T-helper 1 cell treated with Interleukin-12 subunit alpha and Interleukin-12 subunit beta and Interleukin-4 antibody, amounts not matched to agents 30 ng/mL and 1 ng/mL, for 36 hours (primary cell): ENCODE results near the gene KRTCAP3. TPM values are rescaled to one million over a fixed set of nuclear protein-coding genes. Genes with fewer than 3 reads are reported as not detected.

ENCODE experiments used
- intact Hi-C: fragments of 100-400 bp; cut with micrococcal nuclease; formaldehyde crosslinking; loops from one replicate; pipeline ENCODE4 v1.15.1; 2024
- total RNA-seq: library from RNA; stranded (reverse); gene quantifications from 2 replicates; pipeline ENCODE4 v1.2.3, GENCODE V29; 2022

KRTCAP3 gene
- total RNA-seq, 1 donor from 2014 or later, result 5.5 TPM

GRCh38 chr2:27435628-27436027 is 6.6 kb upstream of the KRTCAP3 start:
- intact Hi-C loops, result no loop called here

GRCh38 chr2:27441226-27441926 is 805 bp upstream of the KRTCAP3 start:
- intact Hi-C loops, result no loop called here

DNA sequence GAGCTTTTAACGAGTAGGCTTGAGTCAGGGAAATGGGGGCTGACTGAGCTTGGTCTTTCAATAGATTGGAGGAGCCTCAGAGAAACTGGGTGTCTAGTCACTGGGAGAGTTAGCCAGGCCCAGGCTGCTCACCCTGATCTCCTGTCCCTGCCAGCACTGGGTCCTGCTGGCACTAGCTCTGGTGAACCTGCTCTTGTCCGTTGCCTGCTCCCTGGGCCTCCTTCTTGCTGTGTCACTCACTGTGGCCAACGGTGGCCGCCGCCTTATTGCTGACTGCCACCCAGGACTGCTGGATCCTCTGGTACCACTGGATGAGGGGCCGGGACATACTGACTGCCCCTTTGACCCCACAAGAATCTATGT is 720 bp downstream of the KRTCAP3 start:
- intact Hi-C loops, result no loop called here

- intact Hi-C loops, result no loop called here
These were observed 3.0 kb downstream of the KRTCAP3 start for GRCh38 chr2:27445155-27445554.

GRCh38 chr2:27445615-27446014 is 3.4 kb downstream of the KRTCAP3 start:
- intact Hi-C loops, result no loop called here

GRCh38 chr2:27446057-27446456 is 3.9 kb downstream of the KRTCAP3 start:
- intact Hi-C loops, result no loop called here

- intact Hi-C loops, result no loop called here
These were observed 6.2 kb downstream of the KRTCAP3 start for GRCh38 chr2:27448381-27448780.

DNA sequence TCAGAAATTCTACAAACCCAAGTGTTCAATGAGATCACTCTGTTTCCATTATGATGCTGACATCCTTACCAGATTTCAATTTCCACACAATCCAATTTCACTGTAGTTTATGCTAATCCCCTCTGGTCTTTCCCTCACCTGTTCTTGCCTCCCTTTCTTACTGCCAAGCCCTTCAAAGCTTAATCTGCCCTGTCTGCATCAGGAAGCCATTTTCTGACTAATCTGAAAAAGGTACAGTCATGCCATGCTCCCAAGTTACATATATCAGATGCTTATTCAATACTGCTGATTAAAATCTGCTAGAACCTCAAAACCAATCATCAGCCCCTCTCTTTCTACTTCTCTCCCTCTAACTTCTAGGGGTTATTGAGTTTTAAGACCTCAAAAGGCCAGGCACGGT is 8.9 kb downstream of the KRTCAP3 start:
- intact Hi-C loops, result no loop called here

GRCh38 chr2:27453968-27454367 is 11.8 kb downstream of the KRTCAP3 start:
- intact Hi-C loops, result no loop called here

DNA sequence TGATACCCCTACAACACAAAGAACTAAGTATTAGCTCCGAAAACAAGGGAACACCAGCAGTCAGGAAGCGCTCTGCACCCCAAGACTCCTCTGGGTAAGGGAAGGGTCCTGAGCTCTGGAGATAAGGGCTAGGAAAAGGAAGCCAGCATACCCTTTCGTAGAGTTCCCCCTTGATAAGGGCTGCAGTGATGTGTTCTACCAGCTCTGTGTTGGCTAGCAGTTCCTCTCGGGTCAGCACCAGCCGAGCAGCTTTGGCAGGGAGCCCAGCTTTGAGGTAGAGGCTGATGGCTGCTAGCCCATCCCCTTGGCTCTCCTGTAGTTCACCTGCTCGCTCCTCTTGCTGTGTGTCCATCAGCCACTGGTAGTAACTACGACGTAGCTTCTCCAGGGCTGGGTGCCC is 18.9 kb downstream of the KRTCAP3 start:
- intact Hi-C loops, result no loop called here

DNA sequence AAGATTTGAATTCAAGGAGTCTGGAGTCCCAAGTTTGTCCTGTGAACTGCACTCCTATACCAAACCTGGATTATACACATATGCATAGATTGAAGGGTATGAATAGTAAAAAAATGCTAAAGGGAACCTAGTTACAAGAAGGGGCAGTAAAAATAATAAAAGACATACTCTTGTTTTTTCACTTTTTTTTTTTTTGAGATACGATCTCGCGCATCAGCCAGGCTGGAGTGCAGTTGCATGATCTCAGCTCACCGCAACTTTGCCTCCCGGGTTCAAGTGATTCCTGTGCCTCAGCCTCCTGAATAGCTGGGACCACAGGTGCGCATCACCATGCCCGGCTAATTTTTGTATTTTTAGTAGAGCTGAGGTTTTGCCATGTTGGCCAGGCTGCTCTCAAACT is 22.3 kb downstream of the KRTCAP3 start:
- intact Hi-C loops, result no loop called here

DNA sequence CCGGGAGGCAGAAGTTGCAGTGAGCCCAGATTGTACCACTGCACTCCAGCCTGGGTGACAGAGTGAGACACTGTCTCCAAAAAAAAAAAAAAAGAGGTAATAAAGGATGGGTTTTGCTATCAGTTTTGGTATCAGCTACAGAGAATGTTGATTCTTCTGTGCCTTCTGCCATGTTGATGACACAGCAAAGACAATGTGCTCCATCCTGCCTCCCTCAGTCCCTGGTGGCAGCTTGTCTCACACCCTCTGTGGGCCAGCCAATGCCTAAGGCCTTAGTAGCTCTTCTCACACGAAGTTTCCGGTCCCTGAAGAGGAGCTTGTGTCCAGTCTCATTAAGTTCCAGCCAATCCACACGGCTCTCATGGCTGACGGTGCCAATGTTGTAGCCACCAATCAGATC is 29.8 kb downstream of the KRTCAP3 start:
- intact Hi-C loops, result no loop called here

- intact Hi-C loops, result loop anchor here (5.0 kb wide), 2 partner anchors 223 to 1387 kb away; partner anchors contain the start of genes SLC30A3 and TRMT61B
These were observed 43.3 kb downstream of the KRTCAP3 start for GRCh38 chr2:27485496-27485895.

DNA sequence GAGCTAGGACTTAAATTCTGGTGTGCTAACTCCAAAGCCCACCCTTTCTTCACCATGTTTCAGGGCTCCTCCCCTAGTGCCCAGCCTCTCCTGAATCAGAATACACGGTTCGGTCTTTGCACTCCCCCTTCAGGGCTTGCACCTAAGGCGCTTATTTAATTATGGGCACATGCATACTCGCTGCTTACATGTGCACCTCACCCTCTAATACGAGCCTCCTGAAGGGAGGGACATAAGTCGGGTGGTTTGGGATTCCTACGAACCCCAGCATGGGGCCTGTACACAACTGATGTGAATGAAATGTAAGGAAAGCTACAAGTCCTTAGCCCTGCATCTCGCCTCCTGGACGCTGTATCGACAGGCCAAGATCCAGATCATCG is 46.9 kb downstream of the KRTCAP3 start:
- intact Hi-C loops, result loop anchor here (1.0 to 5.0 kb wide), 15 partner anchors 61 to 1383 kb away; partner anchors contain the start of genes ATRAID, BABAM2, EIF2B4 and GTF3C2

DNA sequence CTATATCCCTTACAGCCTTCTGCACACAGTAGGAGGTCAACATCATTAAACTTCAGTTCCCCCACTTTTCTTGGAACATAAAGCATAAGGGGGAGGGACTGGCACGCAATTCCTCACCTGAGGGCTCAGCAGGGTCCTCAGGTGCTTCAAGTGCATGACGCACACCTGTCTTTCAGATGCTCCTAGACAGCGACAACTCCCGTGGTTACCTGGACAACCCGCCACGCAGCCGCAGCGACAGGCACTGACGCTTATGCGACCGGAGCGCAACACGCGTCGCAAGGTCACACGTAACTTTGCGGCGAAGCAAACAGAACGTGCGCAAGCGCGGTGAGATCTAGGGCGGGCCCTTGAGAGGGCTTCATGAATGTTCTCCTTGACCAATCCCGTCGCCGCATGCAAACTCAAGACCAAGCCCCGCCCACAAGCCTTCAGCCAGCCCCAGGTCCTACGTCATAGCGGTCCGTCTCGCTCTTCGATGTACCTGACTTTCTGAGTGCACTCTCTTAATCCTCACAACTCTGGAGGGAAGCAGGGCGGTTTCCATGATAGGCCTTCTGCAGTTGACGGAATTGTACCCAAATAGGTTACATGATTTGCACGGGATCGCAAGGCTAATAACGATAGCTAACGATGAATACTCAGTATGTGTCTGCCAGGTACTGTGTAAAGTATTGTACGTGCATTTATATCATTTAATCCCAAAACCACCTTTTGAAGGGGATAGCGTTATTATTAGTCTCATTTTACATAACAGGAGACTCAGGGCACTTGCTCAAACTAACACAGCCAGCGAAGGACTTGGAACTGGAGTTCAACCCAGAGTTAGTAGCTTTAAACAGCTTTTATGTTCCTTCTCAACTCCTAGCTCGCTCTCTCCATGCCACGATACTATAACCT is 47.6 kb downstream of the KRTCAP3 start, which contains the start of gene IFT172:
IFT172 (minus strand) TSS at position 246 of the 900 bp plus-strand sequence; CDS start at position 156, 90 bp downstream.
- intact Hi-C loops, result loop anchor here (1.0 to 5.0 kb wide), 15 partner anchors 61 to 1383 kb away; partner anchors contain the start of genes ATRAID, BABAM2, EIF2B4 and GTF3C2

- intact Hi-C loops, result no loop called here
These were observed 50.4 kb downstream of the KRTCAP3 start for GRCh38 chr2:27492557-27492956.

DNA sequence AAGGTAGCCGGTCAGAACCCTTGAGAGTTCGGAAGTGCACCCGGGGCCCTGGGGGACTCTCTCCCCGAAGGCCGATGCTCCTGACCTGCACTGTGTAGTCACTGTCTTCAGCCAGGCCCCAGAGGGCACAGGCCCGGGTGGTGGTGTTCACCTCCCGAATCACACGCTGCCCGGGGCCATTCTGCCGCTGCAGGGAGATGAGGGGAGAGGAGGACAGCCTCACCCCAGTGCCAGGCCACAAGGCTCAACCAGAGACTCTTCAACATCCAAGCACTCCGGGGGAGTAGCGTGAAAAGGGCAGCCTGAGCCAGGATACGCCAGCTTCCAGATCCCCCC is 51.7 kb downstream of the KRTCAP3 start:
- intact Hi-C loops, result no loop called here

Other genes with a start within 250 kb of the KRTCAP3 start
- gene ATRAID, start 230.3 kb upstream of the KRTCAP3 start, total RNA-seq, result 77.9 and 80.9 TPM in 2 replicates
- 46.8 and 54.6 TPM in 2 replicates for gene SLC5A6, start 230.1 kb upstream of the KRTCAP3 start, total RNA-seq
- 68.3 and 72.3 TPM in 2 replicates for gene CAD, start 225.0 kb upstream of the KRTCAP3 start, total RNA-seq
- gene SLC30A3, start 179.3 kb upstream of the KRTCAP3 start, total RNA-seq, result 0.64 and 0.68 TPM in 2 replicates
- gene DNAJC5G, start 166.9 kb upstream of the KRTCAP3 start, total RNA-seq, result not detected in 2 replicates
- 0.10 TPM in 1 of 2 replicates, not detected in the other for gene TRIM54, start 160.0 kb upstream of the KRTCAP3 start, total RNA-seq
- 1.6 and 2.6 TPM in 2 replicates for gene UCN, start 133.9 kb upstream of the KRTCAP3 start, total RNA-seq
- 97.0 and 105 TPM in 2 replicates for gene MPV17, start 119.3 kb upstream of the KRTCAP3 start, total RNA-seq
- gene GTF3C2, start 85.6 kb upstream of the KRTCAP3 start, total RNA-seq, result 70.0 and 77.4 TPM in 2 replicates
- 48.3 and 48.7 TPM in 2 replicates for gene EIF2B4, start 72.0 kb upstream of the KRTCAP3 start, total RNA-seq
- gene SNX17, start 71.8 kb upstream of the KRTCAP3 start, total RNA-seq, result 128 and 129 TPM in 2 replicates
- gene ZNF513, start 61.6 kb upstream of the KRTCAP3 start, total RNA-seq, result 19.7 and 20.2 TPM in 2 replicates
- 102 and 105 TPM in 2 replicates for gene PPM1G, start 32.8 kb upstream of the KRTCAP3 start, total RNA-seq
- 100 and 104 TPM in 2 replicates for gene NRBP1, start 13.8 kb upstream of the KRTCAP3 start, total RNA-seq
- gene IFT172, start 47.4 kb downstream of the KRTCAP3 start, total RNA-seq, result 9.7 and 10.1 TPM in 2 replicates
- gene FNDC4, start 52.8 kb downstream of the KRTCAP3 start, total RNA-seq, result not detected in 2 replicates
- not detected in 2 replicates for gene GCKR, start 54.5 kb downstream of the KRTCAP3 start, total RNA-seq
- gene ZNF512, start 140.7 kb downstream of the KRTCAP3 start, total RNA-seq, result 36.8 and 39.1 TPM in 2 replicates
- 1.0 and 2.2 TPM in 2 replicates for gene CCDC121, start 186.6 kb downstream of the KRTCAP3 start, total RNA-seq
- 46.4 and 49.9 TPM in 2 replicates for gene GPN1, start 186.7 kb downstream of the KRTCAP3 start, total RNA-seq
- 38.6 and 39.6 TPM in 2 replicates for gene SUPT7L, start 221.2 kb downstream of the KRTCAP3 start, total RNA-seq
- gene SLC4A1AP, start 221.5 kb downstream of the KRTCAP3 start, total RNA-seq, result 28.6 and 30.1 TPM in 2 replicates